Caco-2 (cell line): Measurements from ENCODE around the gene RASL12. TPM values are rescaled to one million over a fixed set of nuclear protein-coding genes. Genes with fewer than 3 reads are reported as not detected.

Experiments used
- BruUV-seq: library from RNA; stranded (reverse); fragments of 400-500 nt; replicated peaks from 2 replicates; lab custom pipeline; 2021; lab: Mats Ljungman, UMichigan
- CTCF ChIA-PET: fragments of 300-600 bp; sonication (Branson Sonifier 250); formaldehyde crosslinking; loops from one replicate; lab custom pipeline; 2022; ENCODE audit warnings: antibody characterized with exemption; lab: Charles Lee
- POLR2A ChIA-PET: fragments of 300-600 bp; sonication (Branson Sonifier 250); formaldehyde crosslinking; loops from one replicate; lab custom pipeline; 2022; ENCODE audit warnings: antibody characterized with exemption; lab: Charles Lee
- DNase-seq, 2 experiments: peaks; one replicate each; pipeline versions ENCODE4 v3.0.0 to v3.0.0-alpha.2; 2020 to 2022
- H3K27me3 ChIP-seq: replicated peaks from 2 replicates; pipeline ENCODE4 v1.6.0; 2011; ENCODE audit warnings: low read length; ENCODE audit not compliant: control insufficient read depth, insufficient read depth
- H3K36me3 ChIP-seq: 2 replicates; pipeline ENCODE4 v1.5.1; 2011; ENCODE audit warnings: low read length; ENCODE audit not compliant: control insufficient read depth, insufficient read depth
- H3K4me1 ChIP-seq: fragments of 250-450 bp; sonication (Bioruptor Pico); 2 replicates; pipeline ENCODE4 v1.5.1; 2020; ENCODE audit warnings: mild to moderate bottlenecking
- H3K4me3 ChIP-seq: 2 replicates; pipeline ENCODE4 v1.5.1; 2011; ENCODE audit warnings: low read depth, mild to moderate bottlenecking, control low read depth, low read length
- H3K9me3 ChIP-seq: fragments of 250-450 bp; sonication (Bioruptor Pico); 2 replicates; pipeline ENCODE4 v1.5.1; 2020; ENCODE audit warnings: mild to moderate bottlenecking, moderate library complexity
- H3K27ac Mint-ChIP-seq: one replicate; pipeline ENCODE4 v1.8.0; 2022; ENCODE audit warnings: mixed read lengths; ENCODE audit not compliant: unreplicated experiment
- H3K27me3 Mint-ChIP-seq: one replicate; pipeline ENCODE4 v1.8.0; 2022; ENCODE audit warnings: mixed read lengths; ENCODE audit not compliant: insufficient read depth, unreplicated experiment
- H3K36me3 Mint-ChIP-seq: one replicate; pipeline ENCODE4 v1.8.0; 2022; ENCODE audit warnings: mild to moderate bottlenecking, mixed read lengths; ENCODE audit not compliant: insufficient read depth, unreplicated experiment
- H3K4me1 Mint-ChIP-seq: one replicate; pipeline ENCODE4 v1.8.0; 2022; ENCODE audit warnings: low read depth, mixed read lengths; ENCODE audit not compliant: unreplicated experiment
- H3K4me3 Mint-ChIP-seq: one replicate; pipeline ENCODE4 v1.8.0; 2022; ENCODE audit warnings: mild to moderate bottlenecking, moderate library complexity, mixed read lengths; ENCODE audit not compliant: unreplicated experiment
- H3K9me3 Mint-ChIP-seq: one replicate; pipeline ENCODE4 v1.8.0; 2022; ENCODE audit warnings: mixed read lengths; ENCODE audit not compliant: unreplicated experiment
- intact Hi-C: fragments of 100-400 bp; cut with micrococcal nuclease; formaldehyde crosslinking; loops from one replicate; pipeline ENCODE4 v1.10.0; 2022; ENCODE audit not compliant: unreplicated experiment
- total RNA-seq: library from RNA; stranded (reverse); gene quantifications from 2 replicates; pipeline ENCODE4 v1.2.3, GENCODE V29; 2022
- TF ChIP-seq, protein P1 (sequence below), 2 experiments: fragments of 200-600 bp in 1 of 2; IDR thresholded peaks; 1 replicate in 1 of 2; 2 replicates in 1 of 2; pipeline versions ENCODE4 v1.5.1 to v1.8.0; 2011 to 2022; ENCODE audit warnings: antibody characterized with exemption in 1 of 2, control low read depth in 1 of 2, inconsistent platforms in 1 of 2, low read depth in 1 of 2, low read length in 1 of 2, mild to moderate bottlenecking in 1 of 2, moderate library complexity in 1 of 2; ENCODE audit not compliant: insufficient read depth in 1 of 2, severe bottlenecking in 1 of 2, unreplicated experiment in 1 of 2

RASL12 gene
- total RNA-seq, 1 experiment from 2014 or later = 6.4 TPM

- Mint-ChIP-seq H3K4me3 (no peak overlapping the region), H3K9me3 (no peaks in the 10 kb centered on the region), H3K27ac (no peak overlapping the region), H3K36me3 (no peaks in the 10 kb centered on the region), H3K27me3 (no peaks in the 10 kb centered on the region), H3K4me1 (peaks cover 20% of the 10 kb centered on the region)
- DNase-seq = no peak
- intact Hi-C loops = no loop called here
- Histone ChIP-seq H3K36me3 (no peaks in the 10 kb centered on the region), H3K27me3 (no peaks in the 10 kb centered on the region), H3K4me1 (peaks cover 52% of the 10 kb centered on the region), H3K9me3 (no peaks in the 10 kb centered on the region), H3K4me3 (no peak overlapping the region)
- ChIA-PET CTCF (no interaction called here), POLR2A (no interaction called here)
- TF ChIP-seq, protein P1, sequence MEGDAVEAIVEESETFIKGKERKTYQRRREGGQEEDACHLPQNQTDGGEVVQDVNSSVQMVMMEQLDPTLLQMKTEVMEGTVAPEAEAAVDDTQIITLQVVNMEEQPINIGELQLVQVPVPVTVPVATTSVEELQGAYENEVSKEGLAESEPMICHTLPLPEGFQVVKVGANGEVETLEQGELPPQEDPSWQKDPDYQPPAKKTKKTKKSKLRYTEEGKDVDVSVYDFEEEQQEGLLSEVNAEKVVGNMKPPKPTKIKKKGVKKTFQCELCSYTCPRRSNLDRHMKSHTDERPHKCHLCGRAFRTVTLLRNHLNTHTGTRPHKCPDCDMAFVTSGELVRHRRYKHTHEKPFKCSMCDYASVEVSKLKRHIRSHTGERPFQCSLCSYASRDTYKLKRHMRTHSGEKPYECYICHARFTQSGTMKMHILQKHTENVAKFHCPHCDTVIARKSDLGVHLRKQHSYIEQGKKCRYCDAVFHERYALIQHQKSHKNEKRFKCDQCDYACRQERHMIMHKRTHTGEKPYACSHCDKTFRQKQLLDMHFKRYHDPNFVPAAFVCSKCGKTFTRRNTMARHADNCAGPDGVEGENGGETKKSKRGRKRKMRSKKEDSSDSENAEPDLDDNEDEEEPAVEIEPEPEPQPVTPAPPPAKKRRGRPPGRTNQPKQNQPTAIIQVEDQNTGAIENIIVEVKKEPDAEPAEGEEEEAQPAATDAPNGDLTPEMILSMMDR (IDR thresholded peaks at IDR 0.05; ENCODE audit: insufficient read depth in 1 of 2, low read depth in 1 of 2, low read length in 1 of 2, severe bottlenecking in 1 of 2, unreplicated experiment in 1 of 2) = no peak
- BruUV-seq = no TSS peak
These were observed 29.0 kb downstream of the RASL12 start for GRCh38 chr15:65038836-65039235.

GRCh38 chr15:65038428-65038827 lies 29.4 kb downstream of the RASL12 start:
- no TSS peak for BruUV-seq
- ChIA-PET POLR2A (no interaction called here), CTCF (no interaction called here)
- Histone ChIP-seq H3K4me1 (peaks cover 52% of the 10 kb centered on the region), H3K9me3 (no peaks in the 10 kb centered on the region), H3K36me3 (no peaks in the 10 kb centered on the region), H3K4me3 (no peak overlapping the region), H3K27me3 (no peaks in the 10 kb centered on the region)
- intact Hi-C loops = no loop called here
- DNase-seq = no peak
- Mint-ChIP-seq H3K4me3 (no peak overlapping the region), H3K27me3 (no peaks in the 10 kb centered on the region), H3K27ac (no peak overlapping the region), H3K36me3 (no peaks in the 10 kb centered on the region), H3K9me3 (no peaks in the 10 kb centered on the region), H3K4me1 (peaks cover 16% of the 10 kb centered on the region)
- TF ChIP-seq, protein P1 (IDR thresholded peaks at IDR 0.05; ENCODE audit: insufficient read depth in 1 of 2, low read depth in 1 of 2, low read length in 1 of 2, severe bottlenecking in 1 of 2, unreplicated experiment in 1 of 2) = no peak

- Histone ChIP-seq H3K27me3 (no peaks in the 10 kb centered on the region), H3K9me3 (no peaks in the 10 kb centered on the region), H3K4me3 (no peak overlapping the region), H3K36me3 (no peaks in the 10 kb centered on the region), H3K4me1 (peaks cover 47% of the 10 kb centered on the region)
- intact Hi-C loops = no loop called here
- BruUV-seq = no TSS peak
- Mint-ChIP-seq H3K27me3 (no peaks in the 10 kb centered on the region), H3K9me3 (no peaks in the 10 kb centered on the region), H3K36me3 (no peaks in the 10 kb centered on the region), H3K27ac (no peak overlapping the region), H3K4me3 (no peak overlapping the region), H3K4me1 (peaks cover 6% of the 10 kb centered on the region)
- TF ChIP-seq, protein P1 (IDR thresholded peaks at IDR 0.05; ENCODE audit: insufficient read depth in 1 of 2, low read depth in 1 of 2, low read length in 1 of 2, severe bottlenecking in 1 of 2, unreplicated experiment in 1 of 2) = no peak
- POLR2A ChIA-PET = interaction anchor here (0.7 kb wide), 1 partner anchor 64 kb away, joined by 6 read pairs; no protein-coding TSS in a partner anchor
- CTCF ChIA-PET = no interaction called here
- DNase-seq = no peak
These were observed 30.5 kb downstream of the RASL12 start for GRCh38 chr15:65037309-65037708.
